Endothelial cell of umbilical vein (primary cell): ENCODE data around the gene MTCH1. TPM values are rescaled to one million over a fixed set of nuclear protein-coding genes. Genes with fewer than 3 reads are reported as not detected.

Experiments
- BruUV-seq: library from RNA; stranded (reverse); fragments of 400-500 nt; replicated peaks from 2 replicates; lab custom pipeline; 2021; lab: Mats Ljungman, UMichigan
- CTCF ChIA-PET: fragments of 300-600, 350-600 bp; sonication (Branson Sonifier 250); formaldehyde crosslinking; loops from one replicate; lab custom pipeline; 2021; ENCODE audit warnings: antibody characterized with exemption, inconsistent platforms; lab: Charles Lee
- POLR2A ChIA-PET: fragments of 300-600, 350-600 bp; sonication (Branson Sonifier 250); formaldehyde crosslinking; loops from one replicate; lab custom pipeline; 2021; ENCODE audit warnings: antibody characterized with exemption, inconsistent platforms; lab: Charles Lee
- DNase-seq: peaks from one replicate; pipeline ENCODE4 v3.0.0-alpha.2; 2011; ENCODE audit warnings: low read depth, low spot score
- FAIRE-seq: peaks from 2 replicates; lab custom pipeline; 2011; peaks lifted over from hg19 to GRCh38; lab: Jason Lieb, UNC
- H2AFZ ChIP-seq: 2 replicates; pipeline ENCODE4 v1.6.0; 2012; ENCODE audit warnings: low read depth, low read length, control low read depth, inconsistent platforms
- H3K27ac ChIP-seq: 2 replicates; pipeline ENCODE4 v1.5.1; 2011; ENCODE audit warnings: low read depth, mild to moderate bottlenecking, control low read depth, low read length, moderate library complexity; ENCODE audit not compliant: insufficient read depth
- H3K27me3 ChIP-seq, 2 experiments: 2 replicates each; pipeline versions ENCODE4 v1.6.0 to v1.6.1; 2011; ENCODE audit warnings: low read length in 2 of 2, mixed read lengths in 1 of 2; ENCODE audit not compliant: control insufficient read depth in 2 of 2, insufficient read depth in 2 of 2
- H3K36me3 ChIP-seq, 2 experiments: 2 replicates in 1 of 2; 3 replicates in 1 of 2; pipeline ENCODE4 v1.5.1; 2011; ENCODE audit warnings: low read length in 2 of 2, mild to moderate bottlenecking in 1 of 2, moderate library complexity in 1 of 2; ENCODE audit not compliant: control insufficient read depth in 2 of 2, insufficient read depth in 2 of 2; ENCODE audit errors: extremely low read depth in 1 of 2
- H3K4me1 ChIP-seq: 3 replicates; pipeline ENCODE4 v1.5.1; 2011; ENCODE audit warnings: mild to moderate bottlenecking, low read length; ENCODE audit not compliant: control insufficient read depth, insufficient read depth; ENCODE audit errors: extremely low read depth
- H3K4me2 ChIP-seq: 2 replicates; pipeline ENCODE4 v1.6.1; 2011; ENCODE audit warnings: low read length, control low read depth, mixed read lengths; ENCODE audit not compliant: insufficient read depth
- H3K4me3 ChIP-seq, 3 experiments: fragments of 200-600 bp in 1 of 3; sonication (generic), shearing (Covaris generic) in 1 of 3; replicated peaks in 1 of 3; 2 replicates each; pipeline ENCODE4 v1.5.1; 2011 to 2016; ENCODE audit warnings: control low read depth in 3 of 3, low read length in 3 of 3, mild to moderate bottlenecking in 2 of 3, inconsistent platforms in 1 of 3, low read depth in 1 of 3, moderate library complexity in 1 of 3; ENCODE audit not compliant: insufficient read depth in 1 of 3
- H3K79me2 ChIP-seq: 2 replicates; pipeline ENCODE4 v1.6.0; 2012; ENCODE audit warnings: low read length, inconsistent platforms; ENCODE audit not compliant: control insufficient read depth, insufficient read depth
- H3K9ac ChIP-seq: replicated peaks from 2 replicates; pipeline ENCODE3; 2011; ENCODE audit warnings: low read length, control low read depth; ENCODE audit not compliant: insufficient read depth; ENCODE audit errors: extremely low read depth
- H3K9me1 ChIP-seq: replicated peaks from 3 replicates; pipeline ENCODE4 v1.6.0; 2011; ENCODE audit warnings: mild to moderate bottlenecking, low read length; ENCODE audit not compliant: control insufficient read depth, insufficient read depth; ENCODE audit errors: extremely low read depth
- H3K9me3 ChIP-seq: replicated peaks from 2 replicates; pipeline ENCODE4 v1.5.1; 2012; ENCODE audit warnings: low read length, inconsistent platforms; ENCODE audit not compliant: control insufficient read depth, insufficient read depth
- H4K20me1 ChIP-seq: replicated peaks from 2 replicates; pipeline ENCODE3; 2011; ENCODE audit warnings: mild to moderate bottlenecking, low read length; ENCODE audit not compliant: control insufficient read depth, insufficient read depth; ENCODE audit errors: extremely low read depth
- CTCF ChIP-seq, 2 donors: IDR thresholded peaks; 1 replicate in 1 of 2; 2 replicates in 1 of 2; pipeline ENCODE4 v1.5.1; 2011; ENCODE audit warnings: low read length in 2 of 2, mild to moderate bottlenecking in 2 of 2, moderate library complexity in 2 of 2, control low read depth in 1 of 2, inconsistent platforms in 1 of 2, low read depth in 1 of 2; ENCODE audit not compliant: insufficient read depth in 1 of 2; ENCODE audit errors: extremely low read depth in 1 of 2
- EZH2 ChIP-seq: IDR thresholded peaks from 2 replicates; pipeline ENCODE4 v1.6.1; 2012; ENCODE audit warnings: borderline replicate concordance, low read depth, mild to moderate bottlenecking, moderate library complexity, low read length, inconsistent platforms; ENCODE audit not compliant: severe bottlenecking
- FOS ChIP-seq: IDR thresholded peaks from 2 replicates; pipeline ENCODE4 v1.6.1; 2011; ENCODE audit warnings: mild to moderate bottlenecking, low read length, moderate library complexity, borderline replicate concordance; ENCODE audit not compliant: insufficient read depth
- GATA2 ChIP-seq: IDR thresholded peaks from 2 replicates; pipeline ENCODE4 v1.7.0; 2011; ENCODE audit warnings: low read depth, mild to moderate bottlenecking, moderate library complexity, mixed read lengths, low read length; ENCODE audit not compliant: insufficient read length, insufficient read depth
- JUN ChIP-seq: IDR thresholded peaks from 2 replicates; pipeline ENCODE4 v1.6.1; 2011; ENCODE audit warnings: borderline replicate concordance, low read depth; ENCODE audit not compliant: insufficient read length, insufficient read depth
- MYC ChIP-seq: IDR thresholded peaks from one replicate; pipeline ENCODE4 v1.6.1; 2011; ENCODE audit warnings: mild to moderate bottlenecking, low read depth, low read length
- POLR2A ChIP-seq: IDR thresholded peaks from 2 replicates; pipeline ENCODE4 v1.6.1; 2012; ENCODE audit warnings: low read depth, mild to moderate bottlenecking, control low read depth, low read length
- POLR2AphosphoS5 ChIP-seq: IDR thresholded peaks from 2 replicates; pipeline ENCODE4 v1.6.1; 2012; ENCODE audit warnings: low read depth, mild to moderate bottlenecking, control low read depth, low read length, moderate library complexity; ENCODE audit not compliant: insufficient read depth
- dilution Hi-C: fragments of 300-500 bp; cut with MboI; formaldehyde crosslinking; loops from one replicate; pipeline ENCODE4 v1.15.0; 2019; ENCODE audit warnings: low sequenced_read_pairs; ENCODE audit not compliant: extremely low pct_ligation_motif_present
- intact Hi-C: fragments of 100-400 bp; cut with micrococcal nuclease; formaldehyde crosslinking; loops from one replicate; pipeline ENCODE4 v1.10.0; 2022
- polyA plus RNA-seq, 4 experiments: library from polyadenylated mRNA; depleted of rRNA in 3 of 4; stranded (reverse) in 3 of 4; unstranded in 1 of 4; fragments of >200 nt; gene quantifications; 2 replicates each; pipeline versions ENCODE4 v1.2.1 to v1.2.3, GENCODE V29; 2011 to 2012; ENCODE audit warnings: missing spikeins in 1 of 4
- total RNA-seq: library from RNA; stranded (reverse); gene quantifications from 2 replicates; pipeline ENCODE4 v1.2.3, GENCODE V29; 2021
- TF ChIP-seq, protein P1 (sequence below): IDR thresholded peaks from 2 replicates; pipeline ENCODE4 v1.6.1; 2011; ENCODE audit not compliant: insufficient read depth, insufficient read length

MTCH1 gene
- total and polyA plus RNA-seq, 2 donors (not counting 3 experiments of a cell fraction or from before 2014, with no cell fraction given), result 218 to 228 TPM

GRCh38 chr6:37007340-37008043 is 21.5 kb upstream of the MTCH1 start:
- H3K27me3 ChIP-seq, result no peaks in the 10 kb centered on the region
- DNase-seq (no peak), FAIRE-seq (no peak)
- no peaks in the 10 kb centered on the region for H3K4me1 ChIP-seq
- no peaks in the 10 kb centered on the region for H3K79me2 ChIP-seq
- BruUV-seq, result no TSS peak
- intact Hi-C loops, result no loop called here
- dilution Hi-C loops, result no loop called here
- no peak overlapping the region for H3K9ac ChIP-seq
- H3K4me2 ChIP-seq, result no peak overlapping the region
- H4K20me1 ChIP-seq, result no peaks in the 10 kb centered on the region
- POLR2A ChIA-PET, result interaction anchor here (1.1 kb wide), 1 partner anchor 21 kb away, joined by 5 read pairs; the partner anchor contains the start of gene MTCH1
- no peak for TF ChIP-seq CTCF (IDR thresholded peaks at IDR 0.05; ENCODE audit: extremely low read depth in 1 of 2, insufficient read depth in 1 of 2, low read depth in 1 of 2, low read length in 2 of 2)
- TF ChIP-seq POLR2A, result no peak
- TF ChIP-seq JUN, result no peak
- no peak for TF ChIP-seq POLR2AphosphoS5
- no peak for TF ChIP-seq GATA2
- TF ChIP-seq MYC, result no peak
- no peak for TF ChIP-seq FOS
- TF ChIP-seq, protein P1, sequence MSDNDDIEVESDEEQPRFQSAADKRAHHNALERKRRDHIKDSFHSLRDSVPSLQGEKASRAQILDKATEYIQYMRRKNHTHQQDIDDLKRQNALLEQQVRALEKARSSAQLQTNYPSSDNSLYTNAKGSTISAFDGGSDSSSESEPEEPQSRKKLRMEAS, result no peak
- TF ChIP-seq EZH2, result no peak
- H3K36me3 ChIP-seq, result no peaks in the 10 kb centered on the region
- CTCF ChIA-PET, result interaction anchor here (1.0 to 2.4 kb wide), 6 partner anchors 11 to 241 kb away, joined by 3 to 33 read pairs (median 3); no protein-coding TSS in a partner anchor
- no peak overlapping the region for H2AFZ ChIP-seq
- no peaks in the 10 kb centered on the region for H3K9me1 ChIP-seq
- H3K9me3 ChIP-seq, result no peaks in the 10 kb centered on the region
- H3K27ac ChIP-seq, result no peak overlapping the region
- H3K4me3 ChIP-seq, result no peak overlapping the region
